GM12891 (cell line): ENCODE results near the gene SPATA31D4.

Experiments
- POLR2A ChIP-seq: IDR thresholded peaks from 2 replicates; pipeline ENCODE4 v1.6.1; 2011; ENCODE audit warnings: low read depth, low read length, control low read depth
- POLR2AphosphoS5 ChIP-seq: IDR thresholded peaks from 2 replicates; pipeline ENCODE4 v1.6.1; 2011; ENCODE audit warnings: low read depth, low read length, control low read depth
- POU2F2 ChIP-seq: IDR thresholded peaks from 2 replicates; pipeline ENCODE4 v1.6.1; 2011; ENCODE audit warnings: low read depth, mild to moderate bottlenecking, control low read depth, low read length, moderate library complexity
- TAF1 ChIP-seq: IDR thresholded peaks from 2 replicates; pipeline ENCODE4 v1.6.1; 2011; ENCODE audit warnings: low read depth, low read length, control low read depth

DNA sequence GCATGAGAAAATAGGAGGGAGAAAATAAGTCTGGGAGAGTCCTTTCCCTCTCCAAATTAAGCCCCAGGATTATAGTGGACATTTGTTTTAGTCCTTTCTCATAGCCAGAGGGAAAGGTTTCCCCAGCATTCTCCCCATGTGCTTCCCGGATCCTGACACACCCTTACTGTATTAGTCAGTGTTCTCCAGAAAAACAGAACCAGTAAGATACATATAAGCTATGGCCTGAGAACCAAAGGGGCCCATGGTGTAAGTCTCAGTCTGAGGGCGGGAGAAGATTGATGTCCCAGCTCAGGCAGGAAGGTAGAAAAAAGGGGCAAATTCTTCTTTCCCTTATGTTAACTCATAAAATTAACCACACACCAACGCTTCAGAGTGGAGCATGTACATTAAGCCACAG is 25.6 kb upstream of the SPATA31D4 start:
- TF ChIP-seq POLR2AphosphoS5 (no peak), POLR2A (no peak), TAF1 (no peak), POU2F2 (no peak)
